Vagina (tissue), 2 donors: ENCODE data around the gene PRLH.

Experiments used
- POLR2A ChIP-seq, 2 donors: fragments of 450-650 bp; IDR thresholded peaks; one replicate each; pipeline ENCODE4 v1.6.1; 2017; ENCODE audit warnings: antibody characterized with exemption in 2 of 2, mild to moderate bottlenecking in 2 of 2, moderate library complexity in 2 of 2
- POLR2AphosphoS5 ChIP-seq, 2 donors: sonication (generic); formaldehyde crosslinking; IDR thresholded peaks; one replicate each; pipeline ENCODE4 v1.9.0; 2017; ENCODE audit warnings: antibody characterized with exemption in 2 of 2, mild to moderate bottlenecking in 2 of 2, low read depth in 1 of 2; ENCODE audit not compliant: insufficient read depth in 1 of 2
- TF ChIP-seq, protein P1 (sequence below), 3 experiments: fragments of 450-650 bp in 2 of 3; fragments of 200-600 bp in 1 of 3; sonication (generic) in 1 of 3; IDR thresholded peaks; one replicate each; pipeline ENCODE4 v1.5.1; 2017 to 2019; ENCODE audit warnings: antibody characterized with exemption in 3 of 3, mild to moderate bottlenecking in 2 of 3, moderate library complexity in 2 of 3

DNA sequence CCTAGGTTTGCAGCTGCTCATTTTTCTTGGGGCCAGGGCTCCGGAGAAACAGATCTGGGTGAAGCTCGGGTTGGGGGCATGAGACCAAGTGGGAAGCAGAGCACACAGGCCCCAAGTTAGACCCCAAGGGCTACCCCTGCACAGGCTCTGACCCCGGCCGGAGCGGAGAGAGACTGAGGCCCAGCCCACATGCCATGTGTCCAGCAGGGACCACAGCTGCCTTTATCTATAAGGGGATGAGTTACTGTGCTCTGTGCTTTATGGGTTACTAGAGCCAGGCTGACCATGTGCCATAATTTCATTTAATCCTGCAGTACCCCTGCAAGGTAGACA is 30.3 kb upstream of the PRLH start:
- TF ChIP-seq POLR2A (IDR thresholded peaks at IDR 0.05) (no peak), POLR2AphosphoS5 (IDR thresholded peaks at IDR 0.05; ENCODE audit: insufficient read depth in 1 of 2, low read depth in 1 of 2) (no peak)
- TF ChIP-seq, protein P1, sequence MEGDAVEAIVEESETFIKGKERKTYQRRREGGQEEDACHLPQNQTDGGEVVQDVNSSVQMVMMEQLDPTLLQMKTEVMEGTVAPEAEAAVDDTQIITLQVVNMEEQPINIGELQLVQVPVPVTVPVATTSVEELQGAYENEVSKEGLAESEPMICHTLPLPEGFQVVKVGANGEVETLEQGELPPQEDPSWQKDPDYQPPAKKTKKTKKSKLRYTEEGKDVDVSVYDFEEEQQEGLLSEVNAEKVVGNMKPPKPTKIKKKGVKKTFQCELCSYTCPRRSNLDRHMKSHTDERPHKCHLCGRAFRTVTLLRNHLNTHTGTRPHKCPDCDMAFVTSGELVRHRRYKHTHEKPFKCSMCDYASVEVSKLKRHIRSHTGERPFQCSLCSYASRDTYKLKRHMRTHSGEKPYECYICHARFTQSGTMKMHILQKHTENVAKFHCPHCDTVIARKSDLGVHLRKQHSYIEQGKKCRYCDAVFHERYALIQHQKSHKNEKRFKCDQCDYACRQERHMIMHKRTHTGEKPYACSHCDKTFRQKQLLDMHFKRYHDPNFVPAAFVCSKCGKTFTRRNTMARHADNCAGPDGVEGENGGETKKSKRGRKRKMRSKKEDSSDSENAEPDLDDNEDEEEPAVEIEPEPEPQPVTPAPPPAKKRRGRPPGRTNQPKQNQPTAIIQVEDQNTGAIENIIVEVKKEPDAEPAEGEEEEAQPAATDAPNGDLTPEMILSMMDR (IDR thresholded peaks at IDR 0.05) = no peak
